Endothelial cell of umbilical vein (primary cell): Measurements from ENCODE around the gene UNC93B1. TPM values are rescaled to one million over a fixed set of nuclear protein-coding genes. Genes with fewer than 3 reads are reported as not detected.
A peak's percentile ranks its signal among the peaks of the same experiment; 100 is the strongest.

Experiments
- BruUV-seq: library from RNA; stranded (reverse); fragments of 400-500 nt; replicated peaks from 2 replicates; lab custom pipeline; 2021; lab: Mats Ljungman, UMichigan
- CTCF ChIA-PET: fragments of 300-600, 350-600 bp; sonication (Branson Sonifier 250); formaldehyde crosslinking; loops from one replicate; lab custom pipeline; 2021; ENCODE audit warnings: antibody characterized with exemption, inconsistent platforms; lab: Charles Lee
- POLR2A ChIA-PET: fragments of 300-600, 350-600 bp; sonication (Branson Sonifier 250); formaldehyde crosslinking; loops from one replicate; lab custom pipeline; 2021; ENCODE audit warnings: antibody characterized with exemption, inconsistent platforms; lab: Charles Lee
- DNase-seq: peaks from one replicate; pipeline ENCODE4 v3.0.0-alpha.2; 2011; ENCODE audit warnings: low read depth, low spot score
- FAIRE-seq: peaks from 2 replicates; lab custom pipeline; 2011; peaks lifted over from hg19 to GRCh38; lab: Jason Lieb, UNC
- H2AFZ ChIP-seq: 2 replicates; pipeline ENCODE4 v1.6.0; 2012; ENCODE audit warnings: low read depth, low read length, control low read depth, inconsistent platforms
- H3K27ac ChIP-seq: 2 replicates; pipeline ENCODE4 v1.5.1; 2011; ENCODE audit warnings: low read depth, mild to moderate bottlenecking, control low read depth, low read length, moderate library complexity; ENCODE audit not compliant: insufficient read depth
- H3K27me3 ChIP-seq, 2 experiments: 2 replicates each; pipeline versions ENCODE4 v1.6.0 to v1.6.1; 2011; ENCODE audit warnings: low read length in 2 of 2, mixed read lengths in 1 of 2; ENCODE audit not compliant: control insufficient read depth in 2 of 2, insufficient read depth in 2 of 2
- H3K36me3 ChIP-seq, 2 experiments: 2 replicates in 1 of 2; 3 replicates in 1 of 2; pipeline ENCODE4 v1.5.1; 2011; ENCODE audit warnings: low read length in 2 of 2, mild to moderate bottlenecking in 1 of 2, moderate library complexity in 1 of 2; ENCODE audit not compliant: control insufficient read depth in 2 of 2, insufficient read depth in 2 of 2; ENCODE audit errors: extremely low read depth in 1 of 2
- H3K4me1 ChIP-seq: 3 replicates; pipeline ENCODE4 v1.5.1; 2011; ENCODE audit warnings: mild to moderate bottlenecking, low read length; ENCODE audit not compliant: control insufficient read depth, insufficient read depth; ENCODE audit errors: extremely low read depth
- H3K4me2 ChIP-seq: 2 replicates; pipeline ENCODE4 v1.6.1; 2011; ENCODE audit warnings: low read length, control low read depth, mixed read lengths; ENCODE audit not compliant: insufficient read depth
- H3K4me3 ChIP-seq, 3 experiments: fragments of 200-600 bp in 1 of 3; sonication (generic), shearing (Covaris generic) in 1 of 3; replicated peaks in 1 of 3; 2 replicates each; pipeline ENCODE4 v1.5.1; 2011 to 2016; ENCODE audit warnings: control low read depth in 3 of 3, low read length in 3 of 3, mild to moderate bottlenecking in 2 of 3, inconsistent platforms in 1 of 3, low read depth in 1 of 3, moderate library complexity in 1 of 3; ENCODE audit not compliant: insufficient read depth in 1 of 3
- H3K79me2 ChIP-seq: 2 replicates; pipeline ENCODE4 v1.6.0; 2012; ENCODE audit warnings: low read length, inconsistent platforms; ENCODE audit not compliant: control insufficient read depth, insufficient read depth
- H3K9ac ChIP-seq: replicated peaks from 2 replicates; pipeline ENCODE3; 2011; ENCODE audit warnings: low read length, control low read depth; ENCODE audit not compliant: insufficient read depth; ENCODE audit errors: extremely low read depth
- H3K9me1 ChIP-seq: replicated peaks from 3 replicates; pipeline ENCODE4 v1.6.0; 2011; ENCODE audit warnings: mild to moderate bottlenecking, low read length; ENCODE audit not compliant: control insufficient read depth, insufficient read depth; ENCODE audit errors: extremely low read depth
- H3K9me3 ChIP-seq: replicated peaks from 2 replicates; pipeline ENCODE4 v1.5.1; 2012; ENCODE audit warnings: low read length, inconsistent platforms; ENCODE audit not compliant: control insufficient read depth, insufficient read depth
- H4K20me1 ChIP-seq: replicated peaks from 2 replicates; pipeline ENCODE3; 2011; ENCODE audit warnings: mild to moderate bottlenecking, low read length; ENCODE audit not compliant: control insufficient read depth, insufficient read depth; ENCODE audit errors: extremely low read depth
- EZH2 ChIP-seq: IDR thresholded peaks from 2 replicates; pipeline ENCODE4 v1.6.1; 2012; ENCODE audit warnings: borderline replicate concordance, low read depth, mild to moderate bottlenecking, moderate library complexity, low read length, inconsistent platforms; ENCODE audit not compliant: severe bottlenecking
- GATA2 ChIP-seq: IDR thresholded peaks from 2 replicates; pipeline ENCODE4 v1.7.0; 2011; ENCODE audit warnings: low read depth, mild to moderate bottlenecking, moderate library complexity, mixed read lengths, low read length; ENCODE audit not compliant: insufficient read length, insufficient read depth
- JUN ChIP-seq: IDR thresholded peaks from 2 replicates; pipeline ENCODE4 v1.6.1; 2011; ENCODE audit warnings: borderline replicate concordance, low read depth; ENCODE audit not compliant: insufficient read length, insufficient read depth
- MYC ChIP-seq: IDR thresholded peaks from one replicate; pipeline ENCODE4 v1.6.1; 2011; ENCODE audit warnings: mild to moderate bottlenecking, low read depth, low read length
- POLR2A ChIP-seq: IDR thresholded peaks from 2 replicates; pipeline ENCODE4 v1.6.1; 2012; ENCODE audit warnings: low read depth, mild to moderate bottlenecking, control low read depth, low read length
- POLR2AphosphoS5 ChIP-seq: IDR thresholded peaks from 2 replicates; pipeline ENCODE4 v1.6.1; 2012; ENCODE audit warnings: low read depth, mild to moderate bottlenecking, control low read depth, low read length, moderate library complexity; ENCODE audit not compliant: insufficient read depth
- dilution Hi-C: fragments of 300-500 bp; cut with MboI; formaldehyde crosslinking; loops from one replicate; pipeline ENCODE4 v1.15.0; 2019; ENCODE audit warnings: low sequenced_read_pairs; ENCODE audit not compliant: extremely low pct_ligation_motif_present
- intact Hi-C: fragments of 100-400 bp; cut with micrococcal nuclease; formaldehyde crosslinking; loops from one replicate; pipeline ENCODE4 v1.10.0; 2022
- polyA plus RNA-seq, 4 experiments: library from polyadenylated mRNA; depleted of rRNA in 3 of 4; stranded (reverse) in 3 of 4; unstranded in 1 of 4; fragments of >200 nt; gene quantifications; 2 replicates each; pipeline versions ENCODE4 v1.2.1 to v1.2.3, GENCODE V29; 2011 to 2012; ENCODE audit warnings: missing spikeins in 1 of 4
- total RNA-seq: library from RNA; stranded (reverse); gene quantifications from 2 replicates; pipeline ENCODE4 v1.2.3, GENCODE V29; 2021
- TF ChIP-seq, protein P1 (sequence below): IDR thresholded peaks from 2 replicates; pipeline ENCODE4 v1.6.1; 2011; ENCODE audit not compliant: insufficient read depth, insufficient read length
- TF ChIP-seq, protein P2 (sequence below), 2 donors: IDR thresholded peaks; 1 replicate in 1 of 2; 2 replicates in 1 of 2; pipeline ENCODE4 v1.5.1; 2011; ENCODE audit warnings: low read length in 2 of 2, mild to moderate bottlenecking in 2 of 2, moderate library complexity in 2 of 2, control low read depth in 1 of 2, inconsistent platforms in 1 of 2, low read depth in 1 of 2; ENCODE audit not compliant: insufficient read depth in 1 of 2; ENCODE audit errors: extremely low read depth in 1 of 2

UNC93B1 gene
- total and polyA plus RNA-seq, 2 donors (not counting 3 experiments of a cell fraction or from before 2014, with no cell fraction given), result 10.6 to 18.9 TPM

DNA sequence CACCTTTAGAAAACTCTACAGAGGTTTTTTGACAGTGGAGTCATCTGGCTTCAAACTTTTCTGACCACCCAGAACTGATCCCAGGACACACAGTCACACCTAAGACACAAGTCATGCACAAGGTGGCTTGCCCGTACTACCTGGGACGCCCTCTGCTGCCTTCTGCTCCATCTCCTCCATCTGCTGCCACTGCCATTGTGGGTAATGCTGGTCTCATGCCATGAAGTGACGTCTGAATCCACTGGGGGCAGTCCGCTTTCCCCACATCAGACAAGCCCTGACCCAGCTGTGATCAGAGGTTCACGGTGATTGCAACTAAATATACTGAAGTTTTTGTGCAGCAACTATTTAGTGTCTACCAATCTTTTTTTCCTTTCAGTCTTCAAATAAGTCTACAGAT lies 21.1 kb upstream of the UNC93B1 start:
- TF ChIP-seq MYC (no peak), EZH2 (no peak), JUN (no peak), GATA2 (no peak), POLR2AphosphoS5 (no peak), POLR2A (no peak)
- TF ChIP-seq, protein P1, sequence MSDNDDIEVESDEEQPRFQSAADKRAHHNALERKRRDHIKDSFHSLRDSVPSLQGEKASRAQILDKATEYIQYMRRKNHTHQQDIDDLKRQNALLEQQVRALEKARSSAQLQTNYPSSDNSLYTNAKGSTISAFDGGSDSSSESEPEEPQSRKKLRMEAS, result no peak
- TF ChIP-seq, protein P2, sequence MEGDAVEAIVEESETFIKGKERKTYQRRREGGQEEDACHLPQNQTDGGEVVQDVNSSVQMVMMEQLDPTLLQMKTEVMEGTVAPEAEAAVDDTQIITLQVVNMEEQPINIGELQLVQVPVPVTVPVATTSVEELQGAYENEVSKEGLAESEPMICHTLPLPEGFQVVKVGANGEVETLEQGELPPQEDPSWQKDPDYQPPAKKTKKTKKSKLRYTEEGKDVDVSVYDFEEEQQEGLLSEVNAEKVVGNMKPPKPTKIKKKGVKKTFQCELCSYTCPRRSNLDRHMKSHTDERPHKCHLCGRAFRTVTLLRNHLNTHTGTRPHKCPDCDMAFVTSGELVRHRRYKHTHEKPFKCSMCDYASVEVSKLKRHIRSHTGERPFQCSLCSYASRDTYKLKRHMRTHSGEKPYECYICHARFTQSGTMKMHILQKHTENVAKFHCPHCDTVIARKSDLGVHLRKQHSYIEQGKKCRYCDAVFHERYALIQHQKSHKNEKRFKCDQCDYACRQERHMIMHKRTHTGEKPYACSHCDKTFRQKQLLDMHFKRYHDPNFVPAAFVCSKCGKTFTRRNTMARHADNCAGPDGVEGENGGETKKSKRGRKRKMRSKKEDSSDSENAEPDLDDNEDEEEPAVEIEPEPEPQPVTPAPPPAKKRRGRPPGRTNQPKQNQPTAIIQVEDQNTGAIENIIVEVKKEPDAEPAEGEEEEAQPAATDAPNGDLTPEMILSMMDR (IDR thresholded peaks at IDR 0.05; ENCODE audit: extremely low read depth in 1 of 2, insufficient read depth in 1 of 2, low read depth in 1 of 2, low read length in 2 of 2), result peak in 1 of 2 donors; percentile 2
- H4K20me1 ChIP-seq, result no peaks in the 10 kb centered on the region
- no peaks in the 10 kb centered on the region for H3K9me1 ChIP-seq
- ChIA-PET POLR2A (no interaction called here), CTCF (no interaction called here)
- H3K9me3 ChIP-seq, result no peaks in the 10 kb centered on the region
- intact Hi-C loops, result no loop called here
- H3K4me2 ChIP-seq, result no peak overlapping the region
- H3K4me1 ChIP-seq, result peaks cover 3% of the 10 kb centered on the region
- H2AFZ ChIP-seq, result no peak overlapping the region
- DNase-seq (no peak), FAIRE-seq (no peak)
- H3K79me2 ChIP-seq, result no peaks in the 10 kb centered on the region
- dilution Hi-C loops, result no loop called here
- no peaks in the 10 kb centered on the region for H3K27me3 ChIP-seq
- H3K9ac ChIP-seq, result no peak overlapping the region
- no TSS peak for BruUV-seq
- no peak overlapping the region for H3K27ac ChIP-seq
- no peaks in the 10 kb centered on the region for H3K36me3 ChIP-seq
- H3K4me3 ChIP-seq, result no peak overlapping the region
